Activated CD4-positive, alpha-beta T cell treated with anti-CD3 and anti-CD28 coated beads, Interleukin-2, Interleukin-6, amounts not matched to agents 100 ng/mL and 50 ng/mL, durations not matched to agents 16 hours and 8 hours (primary cell): ENCODE results near the gene TAOK3.
"Not testable (repeated sequence)": the region's sequence is repeated elsewhere in the genome, so short reads cannot be mapped to it uniquely, and the experiment has no call there.

Source experiments
- DNase-seq: peaks from one replicate; pipeline ENCODE4 v3.0.0-alpha.2; 2020

TAOK3 gene

GRCh38 chr12:118288174-118288573 lies 84.5 kb downstream of the TAOK3 start:
- DNase-seq: no peak

- DNase-seq: no peak
These were observed 85.0 kb downstream of the TAOK3 start for GRCh38 chr12:118287728-118288127.

- no peak for DNase-seq
These were observed 89.9 kb downstream of the TAOK3 start for GRCh38 chr12:118282767-118283166.

- DNase-seq: not testable (repeated sequence)
These were observed 94.4 kb downstream of the TAOK3 start for GRCh38 chr12:118278288-118278687.

- DNase-seq: no peak
These were observed 98.6 kb downstream of the TAOK3 start for GRCh38 chr12:118274066-118274465.

GRCh38 chr12:118271770-118272417 lies 100.8 kb downstream of the TAOK3 start:
- no peak for DNase-seq

- no peak for DNase-seq
These were observed 101.5 kb downstream of the TAOK3 start for GRCh38 chr12:118271183-118271582.

- no peak for DNase-seq
These were observed 102.9 kb downstream of the TAOK3 start for GRCh38 chr12:118269806-118270205.

- no peak for DNase-seq
These were observed 113.6 kb downstream of the TAOK3 start for GRCh38 chr12:118259079-118259478.

GRCh38 chr12:118256352-118256751 lies 116.4 kb downstream of the TAOK3 start:
- DNase-seq: no peak

- DNase-seq: no peak
These were observed 123.2 kb downstream of the TAOK3 start for GRCh38 chr12:118249547-118249946.

GRCh38 chr12:118245886-118246285 lies 126.8 kb downstream of the TAOK3 start:
- not testable (repeated sequence) for DNase-seq

GRCh38 chr12:118238888-118239287 lies 133.8 kb downstream of the TAOK3 start:
- DNase-seq: no peak

GRCh38 chr12:118237908-118238307 lies 134.8 kb downstream of the TAOK3 start:
- no peak for DNase-seq

GRCh38 chr12:118237052-118237665 lies 135.5 kb downstream of the TAOK3 start:
- no peak for DNase-seq

GRCh38 chr12:118220702-118221101 lies 152.0 kb downstream of the TAOK3 start:
- no peak for DNase-seq

GRCh38 chr12:118219772-118220171 lies 152.9 kb downstream of the TAOK3 start:
- no peak for DNase-seq

GRCh38 chr12:118219106-118219505 lies 153.6 kb downstream of the TAOK3 start:
- no peak for DNase-seq

- DNase-seq: no peak
These were observed 159.3 kb downstream of the TAOK3 start for GRCh38 chr12:118213452-118213851.

- DNase-seq: no peak
These were observed 160.1 kb downstream of the TAOK3 start for GRCh38 chr12:118212606-118213005.

- no peak for DNase-seq
These were observed 166.6 kb downstream of the TAOK3 start for GRCh38 chr12:118206107-118206412.

GRCh38 chr12:118193958-118194357 lies 178.7 kb downstream of the TAOK3 start:
- no peak for DNase-seq

GRCh38 chr12:118193477-118193876 lies 179.2 kb downstream of the TAOK3 start:
- DNase-seq: no peak

GRCh38 chr12:118190266-118190665 lies 182.4 kb downstream of the TAOK3 start:
- DNase-seq: no peak

GRCh38 chr12:118189741-118190191 lies 182.9 kb downstream of the TAOK3 start:
- DNase-seq: no peak
